ENCODE measurements around the gene RNPEP.
"Not testable (repeated sequence)": the region's sequence is repeated elsewhere in the genome, so short reads cannot be mapped to it uniquely, and the experiment has no call there.

RNPEP gene

GRCh38 chr1:202018468-202019234 lies 36.2 kb downstream of the RNPEP start:
- in situ Hi-C loops (cut with HindIII; ENCODE audit: low pct_ligation_motif_present, low pct_unique_long_range_greater_than_20kb, low sequenced_read_pairs) = no loop called here
- DNase-seq = peak; percentile 42

GRCh38 chr1:202019235-202019558 lies 36.7 kb downstream of the RNPEP start:
- in situ Hi-C loops (cut with HindIII; ENCODE audit: low pct_ligation_motif_present, low pct_unique_long_range_greater_than_20kb, low sequenced_read_pairs) = not testable (repeated sequence)
- peak; percentile 30 for DNase-seq

GRCh38 chr1:202023001-202023433 lies 40.6 kb downstream of the RNPEP start:
- in situ Hi-C loops (cut with HindIII; ENCODE audit: low pct_ligation_motif_present, low pct_unique_long_range_greater_than_20kb, low sequenced_read_pairs) = no loop called here
- no peak for DNase-seq

- DNase-seq = peak; percentile 31
- in situ Hi-C loops (cut with HindIII; ENCODE audit: low pct_ligation_motif_present, low pct_unique_long_range_greater_than_20kb, low sequenced_read_pairs) = no loop called here
Observed at GRCh38 chr1:202029171-202029665, 46.8 kb downstream of the RNPEP start.

GRCh38 chr1:202029727-202030126 lies 47.3 kb downstream of the RNPEP start:
- no peak for DNase-seq
- in situ Hi-C loops (cut with HindIII; ENCODE audit: low pct_ligation_motif_present, low pct_unique_long_range_greater_than_20kb, low sequenced_read_pairs) = no loop called here

GRCh38 chr1:202031796-202032195 lies 49.3 kb downstream of the RNPEP start:
- DNase-seq = no peak
- in situ Hi-C loops (cut with HindIII; ENCODE audit: low pct_ligation_motif_present, low pct_unique_long_range_greater_than_20kb, low sequenced_read_pairs) = no loop called here

- in situ Hi-C loops (cut with HindIII; ENCODE audit: low pct_ligation_motif_present, low pct_unique_long_range_greater_than_20kb, low sequenced_read_pairs) = no loop called here
Observed at GRCh38 chr1:202034149-202034682, 51.8 kb downstream of the RNPEP start.

GRCh38 chr1:202034683-202035462 lies 52.4 kb downstream of the RNPEP start:
- peak; percentile 99 for DNase-seq

More at GRCh38 chr1:202034149-202034682, 51.8 kb downstream of the RNPEP start:
- no peak for DNase-seq

GRCh38 chr1:202036595-202037387 lies 54.3 kb downstream of the RNPEP start:
- DNase-seq = no peak
- in situ Hi-C loops (cut with HindIII; ENCODE audit: low pct_ligation_motif_present, low pct_unique_long_range_greater_than_20kb, low sequenced_read_pairs) = no loop called here

More at GRCh38 chr1:202034683-202035462, 52.4 kb downstream of the RNPEP start:
- in situ Hi-C loops (cut with HindIII; ENCODE audit: low pct_ligation_motif_present, low pct_unique_long_range_greater_than_20kb, low sequenced_read_pairs) = no loop called here

GRCh38 chr1:202037706-202038296 lies 55.4 kb downstream of the RNPEP start:
- DNase-seq = no peak
- in situ Hi-C loops (cut with HindIII; ENCODE audit: low pct_ligation_motif_present, low pct_unique_long_range_greater_than_20kb, low sequenced_read_pairs) = no loop called here

GRCh38 chr1:202038688-202039346 lies 56.4 kb downstream of the RNPEP start:
- in situ Hi-C loops (cut with HindIII; ENCODE audit: low pct_ligation_motif_present, low pct_unique_long_range_greater_than_20kb, low sequenced_read_pairs) = no loop called here
- DNase-seq = no peak

- in situ Hi-C loops (cut with HindIII; ENCODE audit: low pct_ligation_motif_present, low pct_unique_long_range_greater_than_20kb, low sequenced_read_pairs) = no loop called here
- no peak for DNase-seq
Observed at GRCh38 chr1:202045705-202046104, 63.3 kb downstream of the RNPEP start.

- no peak for DNase-seq
- in situ Hi-C loops (cut with HindIII; ENCODE audit: low pct_ligation_motif_present, low pct_unique_long_range_greater_than_20kb, low sequenced_read_pairs) = no loop called here
Observed at GRCh38 chr1:202046227-202046626, 63.8 kb downstream of the RNPEP start.

- DNase-seq = no peak
- in situ Hi-C loops (cut with HindIII; ENCODE audit: low pct_ligation_motif_present, low pct_unique_long_range_greater_than_20kb, low sequenced_read_pairs) = no loop called here
Observed at GRCh38 chr1:202046748-202047708, 64.6 kb downstream of the RNPEP start.

GRCh38 chr1:202047977-202048376 lies 65.5 kb downstream of the RNPEP start:
- DNase-seq = no peak
- in situ Hi-C loops (cut with HindIII; ENCODE audit: low pct_ligation_motif_present, low pct_unique_long_range_greater_than_20kb, low sequenced_read_pairs) = no loop called here

- in situ Hi-C loops (cut with HindIII; ENCODE audit: low pct_ligation_motif_present, low pct_unique_long_range_greater_than_20kb, low sequenced_read_pairs) = no loop called here
- no peak for DNase-seq
Observed at GRCh38 chr1:202049129-202049528, 66.7 kb downstream of the RNPEP start.

GRCh38 chr1:202054094-202054493 lies 71.6 kb downstream of the RNPEP start:
- DNase-seq = no peak
- in situ Hi-C loops (cut with HindIII; ENCODE audit: low pct_ligation_motif_present, low pct_unique_long_range_greater_than_20kb, low sequenced_read_pairs) = no loop called here

All from ACHN (cell line).